ENCODE measurements around the gene DBNL. TPM values are rescaled to one million over a fixed set of nuclear protein-coding genes. Genes with fewer than 3 reads are reported as not detected.

The DBNL gene
- polyA plus RNA-seq, 2 of the 4 experiments (the other 2 are of a cell fraction) = 41.8 to 95.0 TPM

- TF ChIP-seq HMGXB4 (CRISPR knock-in tag; IDR thresholded peaks at IDR 0.05; ENCODE audit: borderline replicate concordance) (no peak), RAD21 (conservative IDR thresholded peaks at IDR 0.05 in 1 of 2, IDR thresholded peaks at IDR 0.05 in 1 of 2) (no peak), CBX2 (IDR thresholded peaks at IDR 0.05; ENCODE audit: borderline replicate concordance, low read depth) (no peak), PBX3 (IDR thresholded peaks at IDR 0.05) (no peak), GATA3 (IDR thresholded peaks at IDR 0.05; ENCODE audit: borderline replicate concordance) (no peak), TP53 (CRISPR knock-in tag; IDR thresholded peaks at IDR 0.05) (no peak)
These were observed 23.6 kb downstream of the DBNL start (continued) for GRCh38 chr7:44068054-44068453.

- TF ChIP-seq POLR2AphosphoS2 (conservative IDR thresholded peaks at IDR 0.05; ENCODE audit: low read length) = 0 out of 2 replicates have a peak, but pooled peaks have one; percentile 26
- TF ChIP-seq TFCP2L1 (CRISPR knock-in tag; IDR thresholded peaks at IDR 0.05) = no peak
- peaks cover 16% of the 10 kb centered on the region for H3K4me1 ChIP-seq
- whole genome bisulfite sequencing (ENCODE audit: missing lambda C conversion rate) = 63% methylated on average over 9 of the region's 9 CpGs
- DNase-seq (ENCODE audit: low read depth in 1 of 2, low spot score in 1 of 2) (no peak), ATAC-seq (peak in 1 of 2 experiments; percentile 2; a peak in 1 of 6 replicates), FAIRE-seq (no peak)
- ChIA-PET CTCF (interaction anchor here (0.7 to 3.6 kb wide), 19 partner anchors 9 to 488 kb away, joined by 3 to 35 read pairs (median 3); partner anchors contain the start of gene POLD2), POLR2A (interaction anchor here (1.0 kb wide), 1 partner anchor 124 kb away, joined by 5 read pairs; no protein-coding TSS in a partner anchor)
- no peaks in the 10 kb centered on the region for H3K9me3 ChIP-seq
- no peak overlapping the region for H3K4me3 ChIP-seq
- peak overlapping the region; percentile 31; the same call in 1 of the 3 replicates for H3K4me2 ChIP-seq
- H3K27ac ChIP-seq = peak overlapping the region in 1 of 2 experiments; percentile 51; a peak in 1 of 6 replicates
These were observed 27.3 kb downstream of the DBNL start for GRCh38 chr7:44071726-44072363.

GRCh38 chr7:44072364-44073231 is 28.1 kb downstream of the DBNL start:
- CTCF ChIA-PET = interaction anchor here (0.6 to 3.6 kb wide), 20 partner anchors 8 to 487 kb away, joined by 3 to 35 read pairs (median 3); partner anchors contain the start of gene POLD2
- peak overlapping the region; percentile 31; the same call in 2 of the 3 replicates for H3K4me2 ChIP-seq
- ATAC-seq = peak; percentile 81 to 90

More at GRCh38 chr7:44072364-44073231, 28.1 kb downstream of the DBNL start:
- H3K9me3 ChIP-seq = no peaks in the 10 kb centered on the region
- peak overlapping the region in 1 of 2 experiments; percentile 51; a peak in 1 of 6 replicates for H3K27ac ChIP-seq
- no peak for TF ChIP-seq PBX3 (IDR thresholded peaks at IDR 0.05)
- no peak for TF ChIP-seq BHLHE40 (IDR thresholded peaks at IDR 0.05; ENCODE audit: low read depth, low read length)
- no peak for TF ChIP-seq JUN (IDR thresholded peaks at IDR 0.05)
- TF ChIP-seq RAD21 (conservative IDR thresholded peaks at IDR 0.05 in 1 of 2, IDR thresholded peaks at IDR 0.05 in 1 of 2) = peak; percentile 63 to 71
- TF ChIP-seq FOSB (CRISPR knock-in tag; IDR thresholded peaks at IDR 0.05) = no peak
- TF ChIP-seq SMC3 (IDR thresholded peaks at IDR 0.05) = peak; percentile 66
- peak; percentile 68 for TF ChIP-seq CTCF (IDR thresholded peaks at IDR 0.05)
- no peak for TF ChIP-seq FOSL2 (IDR thresholded peaks at IDR 0.05)
- peak; percentile 63 for TF ChIP-seq FOSL2 (CRISPR knock-in tag; IDR thresholded peaks at IDR 0.05)
- TF ChIP-seq POLR2AphosphoS2 (conservative IDR thresholded peaks at IDR 0.05; ENCODE audit: low read length) = 0 out of 2 replicates have a peak, but pooled peaks have one; percentile 20
- POLR2A ChIA-PET = interaction anchor here (1.0 kb wide), 1 partner anchor 124 kb away, joined by 5 read pairs; no protein-coding TSS in a partner anchor
- no peak for FAIRE-seq
- H3K4me3 ChIP-seq = no peak overlapping the region
- 32% methylated on average over 11 of the region's 12 CpGs for WGBS (ENCODE audit: missing lambda C conversion rate)
- DNase-seq (ENCODE audit: low read depth in 1 of 2, low spot score in 1 of 2) = peak; percentile 70 to 78
- H3K4me1 ChIP-seq = peaks cover 16% of the 10 kb centered on the region

All from A549 (cell line).